Heart left ventricle (tissue), 16 donors: ENCODE results near the gene TTLL11. TPM values are rescaled to one million over a fixed set of nuclear protein-coding genes. Genes with fewer than 3 reads are reported as not detected.

Source experiments
- ATAC-seq, 4 donors: fragments of 200-7000 bp; cut with Tn5 transposase; one replicate each; pipeline ENCODE4 v1.9.1; 2020 to 2022; ENCODE audit warnings: moderate library complexity in 4 of 4, mild to moderate bottlenecking in 3 of 4, moderate number of reproducible peaks in 1 of 4
- DNase-seq, 5 donors: peaks; one replicate each; pipeline ENCODE4 v3.0.0-alpha.2; 2020
- H3K27ac ChIP-seq, 12 donors: fragments of 200-600 bp; sonication (generic) in 4 of 12; one replicate each; pipeline versions ENCODE4 v1.5.0 to v1.8.0; 2016 to 2022; ENCODE audit warnings: mild to moderate bottlenecking in 2 of 12
- H3K27me3 ChIP-seq, 9 donors: fragments of 200-600 bp; sonication (generic) in 2 of 9; one replicate each; pipeline versions ENCODE4 v1.5.1 to v1.8.0; 2016 to 2022; ENCODE audit warnings: mild to moderate bottlenecking in 3 of 9
- H3K36me3 ChIP-seq, 9 donors: fragments of 200-600 bp; sonication (generic) in 2 of 9; one replicate each; pipeline versions ENCODE4 v1.5.0 to v1.8.0; 2018 to 2022; ENCODE audit warnings: mild to moderate bottlenecking in 2 of 9
- H3K4me1 ChIP-seq, 12 donors: fragments of 200-600 bp; sonication (generic) in 4 of 12; one replicate each; pipeline versions ENCODE4 v1.5.0 to v1.8.0; 2016 to 2022; ENCODE audit warnings: mild to moderate bottlenecking in 3 of 12
- H3K4me3 ChIP-seq, 12 donors: fragments of 200-600 bp; sonication (generic) in 4 of 12; one replicate each; pipeline versions ENCODE4 v1.5.0 to v1.8.0; 2017 to 2022; ENCODE audit warnings: mild to moderate bottlenecking in 9 of 12, moderate library complexity in 4 of 12
- H3K9me3 ChIP-seq, 12 donors: fragments of 200-600 bp; sonication (generic) in 4 of 12; one replicate each; pipeline versions ENCODE4 v1.5.0 to v1.8.0; 2016 to 2022; ENCODE audit warnings: mild to moderate bottlenecking in 1 of 12
- CTCF ChIP-seq, 12 donors: fragments of 200-600 bp; sonication (generic) in 4 of 12; IDR thresholded peaks; one replicate each; pipeline versions ENCODE4 v1.5.0 to v1.8.0; 2018 to 2022; ENCODE audit warnings: antibody characterized with exemption in 12 of 12, mild to moderate bottlenecking in 5 of 12
- POLR2A ChIP-seq, 2 donors: fragments of 450-650 bp; IDR thresholded peaks; one replicate each; pipeline ENCODE4 v1.6.1; 2017; ENCODE audit warnings: antibody characterized with exemption in 2 of 2, mild to moderate bottlenecking in 2 of 2, moderate library complexity in 2 of 2
- WGBS, 4 donors: extraction: QIAGEN DNeasy Blood & Tissue Kit in 2 of 4; methylation state at CpG; one replicate each; pipeline versions ENCODE4 v1.1.5 to v1.1.7; 2013 to 2018; 5-methylcytosine and 5-hydroxymethylcytosine counted together
- intact Hi-C, 10 donors: fragments of 100-400 bp; cut with DNase I; formaldehyde crosslinking; loops; one replicate each; pipeline versions ENCODE4 v1.11.1 to v1.14.2; 2022
- polyA plus RNA-seq, 2 donors: library from polyadenylated mRNA; stranded (reverse); fragments of 200-250 nt; gene quantifications; one replicate each; pipeline ENCODE4 v1.2.3, GENCODE V29; 2013
- total RNA-seq, 9 donors: library from RNA; depleted of rRNA in 2 of 9; stranded (reverse); fragments of >200 nt in 2 of 9; fragmentation: NEBNext Ultra II Directional in 3 of 9; extraction: Animal tissue kit (Norgen Biotek cat#: 25700) in 3 of 9; gene quantifications; one replicate each; pipeline versions ENCODE4 v1.1.0 to v1.2.4, GENCODE V29; 2016 to 2023
- donor health status: ischemic (EF 13 %, LVEDD 7.1; RV severe dilation, severe dysfunction).
- donor health status: healthy with polysubstance abuse.
- donor health status: DM: no; HTN: yes; CAD: no.
- donor health status: DM: no; HTN: no; CAD: no.
- donor health status: ischemic (EF 25% LVEDD 6.9; RV normal size, moderate dysfunction).
- donor health status: ischemic (EF 25% LVEDD 5.7; RV mildly dilated, moderate dysfunction).
- donor health status: healthy.
- donor health status: DM: yes; HTN: yes; CAD: no.
- donor health status: ischemic (EF 35%, LVEDD 5.7; RV mildly dilated, moderate dysfunction).
- donor health status: nonischemic (EF 11% LVEDD 7.7; RV severe dilation, severe dysfunction).
- donor health status: DM: yes; HTN: yes; CAD: no.
- donor health status: PGD.
- donor health status: ischemic (EF 29% LVEDD 5.4; RV normal size, mild dysfunction).
- donor health status: nonischemic (EF 23%, LVEDD 6.1; RV moderate dilation, normal function).

TTLL11 gene
- total and polyA plus RNA-seq, 11 donors: 2.7 to 10.9 (median 7.9) TPM

- peaks cover 0 to 34% (median 3%) of the 10 kb centered on the region in 9 donors for H3K36me3 ChIP-seq
- peaks cover 0 to 17% (median 0%) of the 10 kb centered on the region in 12 donors for H3K9me3 ChIP-seq
- H3K27ac ChIP-seq: no peak overlapping the region
- H3K27me3 ChIP-seq: no peaks in the 10 kb centered on the region
- TF ChIP-seq POLR2A (IDR thresholded peaks at IDR 0.05) (no peak), CTCF (IDR thresholded peaks at IDR 0.05) (no peak)
- ATAC-seq (no peak), DNase-seq (no peak)
- no peak overlapping the region for H3K4me3 ChIP-seq
- 94 to 98% (median 97%) methylated on average over 4 of the region's 4 CpGs for WGBS, 4 donors
- intact Hi-C loops: no loop called here
- H3K4me1 ChIP-seq: no peaks in the 10 kb centered on the region
Observed at GRCh38 chr9:122030357-122030756, 62.8 kb downstream of the TTLL11 start.

GRCh38 chr9:122029898-122030297 is 63.2 kb downstream of the TTLL11 start:
- Histone ChIP-seq H3K4me1 (no peaks in the 10 kb centered on the region), H3K27me3 (no peaks in the 10 kb centered on the region), H3K9me3 (peaks cover 0 to 17% (median 0%) of the 10 kb centered on the region in 12 donors), H3K36me3 (peaks cover 0 to 36% (median 6%) of the 10 kb centered on the region in 9 donors), H3K4me3 (no peak overlapping the region), H3K27ac (no peak overlapping the region)
- 94 to 97% (median 96%) methylated on average over 3 of the region's 3 CpGs for WGBS, 4 donors
- ATAC-seq (no peak), DNase-seq (no peak)
- TF ChIP-seq CTCF (IDR thresholded peaks at IDR 0.05): no peak
- no peak for TF ChIP-seq POLR2A (IDR thresholded peaks at IDR 0.05)
- intact Hi-C loops: no loop called here

GRCh38 chr9:122028089-122028488 is 65.0 kb downstream of the TTLL11 start:
- no peaks in the 10 kb centered on the region for H3K27me3 ChIP-seq
- intact Hi-C loops: no loop called here
- H3K27ac ChIP-seq: no peak overlapping the region
- peaks cover 0 to 36% (median 6%) of the 10 kb centered on the region in 9 donors for H3K36me3 ChIP-seq
- peaks cover 0 to 31% (median 0%) of the 10 kb centered on the region in 12 donors for H3K9me3 ChIP-seq
- 93 to 100% (median 96%) methylated on average over 1 of the region's 1 CpG for WGBS, 4 donors
- ATAC-seq: no peak
- no peak for DNase-seq
- TF ChIP-seq CTCF (IDR thresholded peaks at IDR 0.05) (no peak), POLR2A (IDR thresholded peaks at IDR 0.05) (no peak)
- no peaks in the 10 kb centered on the region for H3K4me1 ChIP-seq
- H3K4me3 ChIP-seq: no peak overlapping the region

- intact Hi-C loops: no loop called here
- peaks cover 0 to 4% (median 2%) of the 10 kb centered on the region in 9 donors for H3K36me3 ChIP-seq
- 47 to 60% (median 55%) methylated on average over 2 of the region's 2 CpGs for WGBS, 4 donors
- DNase-seq (no peak), ATAC-seq (no peak)
- peaks cover 0 to 14% (median 0%) of the 10 kb centered on the region in 12 donors for H3K9me3 ChIP-seq
- peak overlapping the region in 1 of 12 donors; percentile 16 for H3K27ac ChIP-seq
- no peak for TF ChIP-seq CTCF (IDR thresholded peaks at IDR 0.05)
- TF ChIP-seq POLR2A (IDR thresholded peaks at IDR 0.05): no peak
- no peaks in the 10 kb centered on the region for H3K27me3 ChIP-seq
- peaks cover 0 to 18% (median 9%) of the 10 kb centered on the region in 12 donors for H3K4me1 ChIP-seq
- H3K4me3 ChIP-seq: no peak overlapping the region
Observed at GRCh38 chr9:122020398-122020797, 72.7 kb downstream of the TTLL11 start.
